Vagina (tissue), 2 donors: Measurements from ENCODE around the gene EPN1.

Experiments
- POLR2A ChIP-seq, 2 donors: fragments of 450-650 bp; IDR thresholded peaks; one replicate each; pipeline ENCODE4 v1.6.1; 2017; ENCODE audit warnings: antibody characterized with exemption in 2 of 2, mild to moderate bottlenecking in 2 of 2, moderate library complexity in 2 of 2
- POLR2AphosphoS5 ChIP-seq, 2 donors: sonication (generic); formaldehyde crosslinking; IDR thresholded peaks; one replicate each; pipeline ENCODE4 v1.9.0; 2017; ENCODE audit warnings: antibody characterized with exemption in 2 of 2, mild to moderate bottlenecking in 2 of 2, low read depth in 1 of 2; ENCODE audit not compliant: insufficient read depth in 1 of 2
- TF ChIP-seq, protein P1 (sequence below), 3 experiments: fragments of 450-650 bp in 2 of 3; fragments of 200-600 bp in 1 of 3; sonication (generic) in 1 of 3; IDR thresholded peaks; one replicate each; pipeline ENCODE4 v1.5.1; 2017 to 2019; ENCODE audit warnings: antibody characterized with exemption in 3 of 3, mild to moderate bottlenecking in 2 of 3, moderate library complexity in 2 of 3

- TF ChIP-seq, protein P1, sequence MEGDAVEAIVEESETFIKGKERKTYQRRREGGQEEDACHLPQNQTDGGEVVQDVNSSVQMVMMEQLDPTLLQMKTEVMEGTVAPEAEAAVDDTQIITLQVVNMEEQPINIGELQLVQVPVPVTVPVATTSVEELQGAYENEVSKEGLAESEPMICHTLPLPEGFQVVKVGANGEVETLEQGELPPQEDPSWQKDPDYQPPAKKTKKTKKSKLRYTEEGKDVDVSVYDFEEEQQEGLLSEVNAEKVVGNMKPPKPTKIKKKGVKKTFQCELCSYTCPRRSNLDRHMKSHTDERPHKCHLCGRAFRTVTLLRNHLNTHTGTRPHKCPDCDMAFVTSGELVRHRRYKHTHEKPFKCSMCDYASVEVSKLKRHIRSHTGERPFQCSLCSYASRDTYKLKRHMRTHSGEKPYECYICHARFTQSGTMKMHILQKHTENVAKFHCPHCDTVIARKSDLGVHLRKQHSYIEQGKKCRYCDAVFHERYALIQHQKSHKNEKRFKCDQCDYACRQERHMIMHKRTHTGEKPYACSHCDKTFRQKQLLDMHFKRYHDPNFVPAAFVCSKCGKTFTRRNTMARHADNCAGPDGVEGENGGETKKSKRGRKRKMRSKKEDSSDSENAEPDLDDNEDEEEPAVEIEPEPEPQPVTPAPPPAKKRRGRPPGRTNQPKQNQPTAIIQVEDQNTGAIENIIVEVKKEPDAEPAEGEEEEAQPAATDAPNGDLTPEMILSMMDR (IDR thresholded peaks at IDR 0.05), result peak; percentile 98 to 100 (median 99)
- TF ChIP-seq POLR2A (IDR thresholded peaks at IDR 0.05) (peak in 1 of 2 donors; percentile 81), POLR2AphosphoS5 (IDR thresholded peaks at IDR 0.05; ENCODE audit: insufficient read depth in 1 of 2, low read depth in 1 of 2) (peak; percentile 90 to 99)
Measured at GRCh38 chr19:55653651-55654322, 21.2 kb upstream of the EPN1 start.
